BJ (cell line): ENCODE measurements around the gene AGO4. TPM values are rescaled to one million over a fixed set of nuclear protein-coding genes. Genes with fewer than 3 reads are reported as not detected.
A peak's percentile ranks its signal among the peaks of the same experiment; 100 is the strongest.
"Not testable (repeated sequence)": the region's sequence is repeated elsewhere in the genome, so short reads cannot be mapped to it uniquely, and the experiment has no call there.

ENCODE experiments used
- CTCF ChIA-PET: fragments of 350-600 bp; formaldehyde crosslinking; extraction: SDS; loops from one replicate; lab custom pipeline; 2021; ENCODE audit warnings: antibody characterized with exemption, inconsistent platforms; lab: Yijun Ruan, JAX
- POLR2A ChIA-PET: fragments of 300-600 bp; sonication (Branson Sonifier 250); formaldehyde crosslinking; extraction: SDS; loops from one replicate; lab custom pipeline; 2021; ENCODE audit warnings: antibody characterized with exemption; lab: Charles Lee
- DNase-seq: peaks from one replicate; pipeline ENCODE4 v3.0.0-alpha.2; 2011; ENCODE audit warnings: low read depth
- H3K27me3 ChIP-seq: 2 replicates; pipeline ENCODE4 v1.6.0; 2011; ENCODE audit warnings: low read length; ENCODE audit not compliant: control insufficient read depth, insufficient read depth
- H3K36me3 ChIP-seq: 2 replicates; pipeline ENCODE4 v1.5.1; 2011; ENCODE audit warnings: low read length; ENCODE audit not compliant: control insufficient read depth, insufficient read depth
- H3K4me3 ChIP-seq: 2 replicates; pipeline ENCODE4 v1.5.1; 2011; ENCODE audit warnings: low read depth, mild to moderate bottlenecking, control low read depth, low read length
- CTCF ChIP-seq: IDR thresholded peaks from 2 replicates; pipeline ENCODE4 v1.5.1; 2011; ENCODE audit warnings: low read depth, mild to moderate bottlenecking, control low read depth, inconsistent platforms, low read length, moderate library complexity; ENCODE audit not compliant: insufficient read depth
- polyA plus RNA-seq: library from polyadenylated mRNA; depleted of rRNA; stranded (reverse); fragments of >200 nt; gene quantifications from 2 replicates; pipeline ENCODE4 v1.2.3, GENCODE V29; 2011

Gene AGO4
- polyA plus RNA-seq, 1 experiment = 8.9 TPM

GRCh38 chr1:35808450-35809113, 766 bp downstream of the AGO4 start:
- no peak for DNase-seq
- TF ChIP-seq CTCF = no peak
- no peaks in the 10 kb centered on the region for H3K36me3 ChIP-seq
- POLR2A ChIA-PET = interaction anchor here (0.7 kb wide), 1 partner anchor 16 kb away, joined by 4 read pairs; no protein-coding TSS in a partner anchor
- peak overlapping the region; percentile 78 for H3K4me3 ChIP-seq
- H3K27me3 ChIP-seq = no peaks in the 10 kb centered on the region
- CTCF ChIA-PET = no interaction called here

DNA sequence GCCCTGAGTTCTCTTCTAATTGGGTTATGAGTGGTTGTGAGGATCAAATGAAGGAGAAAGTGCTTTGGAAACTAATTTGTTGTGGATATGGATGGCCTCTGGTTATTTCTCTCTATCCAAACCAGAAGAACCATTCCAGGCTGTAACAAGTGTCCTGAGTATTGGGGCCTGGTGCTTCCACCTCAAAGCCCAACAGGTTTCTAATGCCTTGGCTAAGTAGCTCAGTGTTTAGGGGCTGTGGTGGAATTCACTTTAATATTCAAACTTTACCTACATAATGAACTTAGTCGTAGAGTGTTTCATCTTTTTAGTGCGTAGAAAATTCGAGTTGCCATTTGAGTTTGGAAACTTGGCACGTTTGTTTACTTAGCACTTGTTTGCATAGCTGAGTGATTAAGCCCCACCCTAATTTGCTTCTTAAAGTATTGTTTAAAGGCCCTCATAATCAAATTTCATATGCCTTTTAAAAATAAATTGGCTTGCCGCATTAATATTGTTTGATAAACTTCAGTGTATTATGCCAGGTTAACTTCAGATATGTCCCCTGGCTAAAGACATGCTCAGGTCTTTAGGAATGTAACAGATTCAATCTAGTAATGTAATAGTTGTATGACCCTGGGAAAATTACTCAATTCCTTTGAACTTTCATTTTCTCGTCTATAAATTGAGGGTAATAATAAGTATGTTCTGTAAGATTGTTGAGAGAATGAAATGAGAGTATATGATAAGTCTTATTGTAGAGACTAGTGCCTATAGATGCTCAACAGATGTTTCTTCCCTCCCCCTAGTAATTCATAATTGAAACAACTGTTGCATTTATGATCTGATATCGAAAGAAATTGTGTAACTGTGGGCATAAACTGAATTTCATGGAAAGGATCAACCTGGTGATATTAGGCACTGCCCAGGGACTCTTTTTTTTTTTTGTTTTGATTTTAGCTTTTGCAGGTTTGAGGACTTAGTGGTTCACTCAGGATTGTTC, 1.6 kb downstream of the AGO4 start:
- no peak for TF ChIP-seq CTCF
- no peaks in the 10 kb centered on the region for H3K27me3 ChIP-seq
- ChIA-PET CTCF (interaction anchor here (0.7 kb wide), 1 partner anchor 69 kb away, joined by 3 read pairs; no protein-coding TSS in a partner anchor), POLR2A (interaction anchor here (0.7 kb wide), 1 partner anchor 15 kb away, joined by 4 read pairs; no protein-coding TSS in a partner anchor)
- no peaks in the 10 kb centered on the region for H3K36me3 ChIP-seq
- peak overlapping the region; percentile 78 for H3K4me3 ChIP-seq
- DNase-seq = no peak

GRCh38 chr1:35810096-35810881, 2.5 kb downstream of the AGO4 start:
- CTCF ChIA-PET = interaction anchor here (0.7 kb wide), 1 partner anchor 70 kb away, joined by 3 read pairs; no protein-coding TSS in a partner anchor
- POLR2A ChIA-PET = no interaction called here
- no peak for TF ChIP-seq CTCF
- Histone ChIP-seq H3K4me3 (no peak overlapping the region), H3K36me3 (no peaks in the 10 kb centered on the region), H3K27me3 (no peaks in the 10 kb centered on the region)
- DNase-seq = no peak

GRCh38 chr1:35812754-35813153, 4.9 kb downstream of the AGO4 start:
- CTCF ChIA-PET = interaction anchor here (0.7 kb wide), 1 partner anchor 71 kb away, joined by 3 read pairs; the partner anchor contains the start of gene AGO1
- POLR2A ChIA-PET, H3K36me3 ChIP-seq: not testable (repeated sequence)

DNA sequence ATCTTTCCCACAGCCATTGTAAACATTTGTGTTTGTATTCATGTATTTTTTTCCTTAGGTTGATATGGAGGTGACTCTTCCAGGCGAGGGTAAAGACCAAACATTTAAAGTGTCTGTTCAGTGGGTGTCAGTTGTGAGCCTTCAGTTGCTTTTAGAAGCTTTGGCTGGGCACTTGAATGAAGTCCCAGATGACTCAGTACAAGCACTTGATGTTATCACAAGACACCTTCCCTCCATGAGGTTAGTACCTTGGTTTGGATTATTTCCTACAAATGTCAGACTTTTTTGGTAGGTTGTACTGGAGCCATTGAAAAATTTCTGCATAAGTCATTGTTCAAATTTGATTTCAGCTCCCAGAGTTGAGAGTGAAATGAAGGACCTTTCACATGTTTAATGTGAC, 17.4 kb downstream of the AGO4 start:
- no peak for TF ChIP-seq CTCF
- no peak for DNase-seq
- H3K36me3 ChIP-seq = peaks cover 6% of the 10 kb centered on the region
- H3K27me3 ChIP-seq = no peaks in the 10 kb centered on the region
- ChIA-PET POLR2A (no interaction called here), CTCF (no interaction called here)
- no peak overlapping the region for H3K4me3 ChIP-seq

More at GRCh38 chr1:35812754-35813153, 4.9 kb downstream of the AGO4 start:
- H3K4me3 ChIP-seq, H3K27me3 ChIP-seq, DNase-seq: not testable (repeated sequence)
